Activated B cell treated with CpG ODN at 0.5 μM for 24 hours (primary cell): ENCODE data around the gene TMBIM6. TPM values are rescaled to one million over a fixed set of nuclear protein-coding genes. Genes with fewer than 3 reads are reported as not detected.
"Not testable (repeated sequence)": the region's sequence is repeated elsewhere in the genome, so short reads cannot be mapped to it uniquely, and the experiment has no call there.

Source experiments
- ATAC-seq: fragments of 200-7000 bp; cut with Tn5 transposase; one replicate; pipeline ENCODE4 v1.10.0; 2021; ENCODE audit warnings: low read depth, mild to moderate bottlenecking, moderate library complexity
- CTCF ChIA-PET: fragments of 350-600 bp; sonication (Branson Sonifier 250); formaldehyde crosslinking; loops from one replicate; lab custom pipeline; 2021; ENCODE audit warnings: antibody characterized with exemption; lab: Charles Lee
- POLR2A ChIA-PET: fragments of 350-600 bp; sonication (Branson Sonifier 250); formaldehyde crosslinking; loops from one replicate; lab custom pipeline; 2021; ENCODE audit warnings: antibody characterized with exemption; lab: Charles Lee
- DNase-seq: peaks from one replicate; pipeline ENCODE4 v3.0.0; 2022
- H3K27ac Mint-ChIP-seq: one replicate; pipeline ENCODE4 v1.8.0; 2020; ENCODE audit warnings: mixed read lengths
- H3K27me3 Mint-ChIP-seq: one replicate; pipeline ENCODE4 v1.8.0; 2021; ENCODE audit warnings: mixed read lengths
- H3K36me3 Mint-ChIP-seq: one replicate; pipeline ENCODE4 v1.8.0; 2021; ENCODE audit warnings: low read depth, mixed read lengths
- H3K4me1 Mint-ChIP-seq: one replicate; pipeline ENCODE4 v1.8.0; 2021; ENCODE audit warnings: mixed read lengths
- H3K4me3 Mint-ChIP-seq: one replicate; pipeline ENCODE4 v1.8.0; 2020; ENCODE audit warnings: mild to moderate bottlenecking, mixed read lengths
- H3K9me3 Mint-ChIP-seq: one replicate; pipeline ENCODE4 v1.8.0; 2020; ENCODE audit warnings: mixed read lengths
- CTCF ChIP-seq: fragments of 200-600 bp; IDR thresholded peaks from one replicate; pipeline ENCODE4 v1.8.0; 2022; ENCODE audit warnings: antibody characterized with exemption, mild to moderate bottlenecking
- intact Hi-C: fragments of 100-400 bp; cut with micrococcal nuclease; formaldehyde crosslinking; loops from one replicate; pipeline ENCODE4 v1.15.1; 2024
- total RNA-seq: library from RNA; stranded (reverse); gene quantifications from 2 replicates; pipeline ENCODE4 v1.2.3, GENCODE V29; 2022

TMBIM6 gene
- total RNA-seq, 1 donor from 2014 or later: 366 TPM

DNA sequence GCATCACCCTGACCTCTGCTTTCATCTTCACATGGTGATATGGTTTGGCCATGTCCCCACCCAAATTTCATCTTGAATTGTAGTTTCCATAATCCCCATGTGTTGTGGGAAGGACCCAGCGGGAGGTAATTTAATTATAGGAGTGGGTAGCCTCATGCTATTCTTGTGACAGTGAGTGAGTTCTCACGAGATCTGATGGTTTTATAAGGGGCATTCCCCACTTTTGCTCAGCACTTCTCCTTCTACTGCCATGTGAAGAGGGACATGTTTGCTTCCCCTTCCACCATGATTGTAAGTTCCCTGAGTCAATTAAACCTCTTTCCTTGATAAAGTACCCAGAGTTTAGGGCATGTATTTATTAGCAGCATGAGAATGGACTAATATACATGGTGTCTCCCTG is 38.2 kb downstream of the TMBIM6 start:
- H3K36me3 Mint-ChIP-seq: no peaks in the 10 kb centered on the region
- H3K9me3 Mint-ChIP-seq: peaks cover 2% of the 10 kb centered on the region
- TF ChIP-seq CTCF: no peak
- ChIA-PET CTCF (interaction anchor here (2.8 kb wide), 1 partner anchor 39 kb away, joined by 35 read pairs; the partner anchor contains the start of gene TMBIM6), POLR2A (interaction anchor here (2.8 kb wide), 1 partner anchor 38 kb away, joined by 24 read pairs; the partner anchor contains the start of gene TMBIM6)
- H3K4me3 Mint-ChIP-seq: no peak overlapping the region
- no peak for DNase-seq
- H3K27ac Mint-ChIP-seq: no peak overlapping the region
- H3K27me3 Mint-ChIP-seq: peaks cover 29% of the 10 kb centered on the region
- H3K4me1 Mint-ChIP-seq: peaks cover 13% of the 10 kb centered on the region
- intact Hi-C loops: loop anchor here (5.0 kb wide), 2 partner anchors 278 to 293 kb away; partner anchors contain the start of gene ASIC1
- no peak for ATAC-seq

DNA sequence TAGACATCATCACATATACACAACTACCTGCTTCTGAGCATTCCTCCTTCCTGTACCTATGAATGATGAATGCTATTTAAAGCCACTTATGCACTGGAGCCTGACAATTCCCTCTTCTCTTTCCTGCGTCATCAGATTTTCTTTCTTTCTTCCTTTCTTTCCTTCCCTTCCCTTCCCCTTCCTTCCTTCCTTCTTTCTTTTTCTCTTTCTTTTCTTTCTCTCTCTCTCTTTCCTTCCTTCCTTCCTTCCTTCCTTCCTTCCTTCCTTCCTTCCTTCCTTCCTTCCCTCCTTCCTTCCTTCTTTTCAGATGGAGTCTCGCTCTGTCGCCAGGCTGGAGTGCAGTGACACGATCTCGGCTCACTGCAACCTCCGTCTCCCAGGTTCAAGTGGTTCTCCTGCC is 39.6 kb downstream of the TMBIM6 start:
- DNase-seq, POLR2A ChIA-PET, H3K9me3 Mint-ChIP-seq, H3K36me3 Mint-ChIP-seq, H3K27ac Mint-ChIP-seq, ATAC-seq, H3K4me3 Mint-ChIP-seq, intact Hi-C loops: not testable (repeated sequence)
- Mint-ChIP-seq H3K27me3 (peaks cover 29% of the 10 kb centered on the region), H3K4me1 (peaks cover 13% of the 10 kb centered on the region)
- CTCF ChIA-PET: interaction anchor here (1.0 kb wide), 1 partner anchor 40 kb away, joined by 4 read pairs; the partner anchor contains the start of gene TMBIM6

GRCh38 chr12:49783917-49784676 is 42.7 kb downstream of the TMBIM6 start:
- Mint-ChIP-seq H3K36me3 (no peaks in the 10 kb centered on the region), H3K27ac (no peak overlapping the region), H3K9me3 (peaks cover 6% of the 10 kb centered on the region), H3K27me3 (peaks cover 31% of the 10 kb centered on the region), H3K4me1 (no peaks in the 10 kb centered on the region), H3K4me3 (no peak overlapping the region)
- peak; percentile 37 for ATAC-seq
- no peak for DNase-seq
- ChIA-PET POLR2A (no interaction called here), CTCF (interaction anchor here (1.5 kb wide), 1 partner anchor 43 kb away, joined by 3 read pairs; the partner anchor contains the start of gene TMBIM6)
- TF ChIP-seq CTCF: no peak
- intact Hi-C loops: no loop called here

DNA sequence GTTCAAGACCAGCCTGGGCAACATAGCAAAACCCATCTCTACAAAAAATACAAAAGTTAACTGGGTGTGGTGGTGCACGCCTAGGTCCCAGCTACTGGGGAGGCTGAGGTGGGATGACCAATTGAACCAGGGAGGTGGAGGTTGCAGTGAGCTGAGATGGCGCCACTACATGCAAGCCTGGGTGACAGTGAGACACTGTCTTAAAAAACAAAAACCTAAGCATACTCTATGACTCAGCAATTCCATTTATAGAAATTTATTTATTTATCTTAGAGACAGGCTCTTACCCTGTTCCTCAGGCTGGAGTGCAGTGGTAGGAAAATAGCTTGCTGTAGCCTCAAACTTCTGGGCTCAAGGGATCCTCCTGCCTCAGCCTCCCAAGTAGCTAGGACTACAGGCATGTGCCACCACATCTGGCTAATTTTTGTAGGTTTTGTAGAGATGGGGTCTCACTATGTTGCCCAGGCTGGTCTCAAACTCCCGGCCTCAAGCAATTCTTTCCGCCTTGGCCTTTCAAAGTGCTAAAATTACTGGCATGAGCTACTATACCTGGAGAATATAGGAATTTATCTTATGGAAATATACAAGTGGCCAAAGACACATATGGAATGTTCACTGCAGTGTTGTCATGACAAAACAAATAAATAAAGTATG is 43.5 kb downstream of the TMBIM6 start:
- H3K27me3 Mint-ChIP-seq: peaks cover 25% of the 10 kb centered on the region
- DNase-seq (no peak), ATAC-seq (no peak)
- H3K9me3 Mint-ChIP-seq: peaks cover 4% of the 10 kb centered on the region
- intact Hi-C loops: no loop called here
- no peaks in the 10 kb centered on the region for H3K36me3 Mint-ChIP-seq
- H3K4me3 Mint-ChIP-seq: no peak overlapping the region
- H3K4me1 Mint-ChIP-seq: no peaks in the 10 kb centered on the region
- ChIA-PET CTCF (interaction anchor here (1.5 kb wide), 1 partner anchor 43 kb away, joined by 3 read pairs; the partner anchor contains the start of gene TMBIM6), POLR2A (no interaction called here)
- no peak for TF ChIP-seq CTCF
- H3K27ac Mint-ChIP-seq: no peak overlapping the region

GRCh38 chr12:49787672-49788071 is 46.3 kb downstream of the TMBIM6 start:
- CTCF ChIA-PET: interaction anchor here (0.9 kb wide), 1 partner anchor 10 kb away, joined by 3 read pairs; no protein-coding TSS in a partner anchor
- Mint-ChIP-seq H3K9me3 (peaks cover 4% of the 10 kb centered on the region), H3K27ac (no peak overlapping the region), H3K36me3 (no peaks in the 10 kb centered on the region), H3K27me3 (peaks cover 13% of the 10 kb centered on the region), H3K4me3 (no peak overlapping the region), H3K4me1 (no peaks in the 10 kb centered on the region)
- intact Hi-C loops: no loop called here
- POLR2A ChIA-PET: no interaction called here
- no peak for DNase-seq
- no peak for ATAC-seq
- no peak for TF ChIP-seq CTCF
